GM12878 (cell line): ENCODE measurements around the gene CCNG1. TPM values are rescaled to one million over a fixed set of nuclear protein-coding genes. Genes with fewer than 3 reads are reported as not detected.

Experiments
- ATF3 ChIP-seq: IDR thresholded peaks from 2 replicates; pipeline ENCODE4 v1.6.1; 2011; ENCODE audit warnings: low read depth, mild to moderate bottlenecking, low read length, moderate library complexity, borderline replicate concordance; ENCODE audit errors: extremely low read depth
- ATF7 ChIP-seq: fragments of 450-650 bp; IDR thresholded peaks from 2 replicates; pipeline ENCODE4 v1.6.1; 2016; ENCODE audit warnings: low read depth, mild to moderate bottlenecking
- BRCA1 ChIP-seq: IDR thresholded peaks from 2 replicates; pipeline ENCODE4 v1.6.1; 2011; ENCODE audit warnings: low read depth, low read length, improper control_type of control experiment
- CEBPZ ChIP-seq: fragments of 150-350 bp; IDR thresholded peaks from 2 replicates; pipeline ENCODE4 v1.6.1; 2016; ENCODE audit warnings: low read depth, low read length
- CREB1 ChIP-seq: IDR thresholded peaks from 2 replicates; pipeline ENCODE4 v1.6.1; 2012; ENCODE audit warnings: low read depth, mild to moderate bottlenecking, inconsistent platforms
- EED ChIP-seq: sonication (generic); IDR thresholded peaks from 2 replicates; pipeline ENCODE4 v1.6.1; 2016; ENCODE audit warnings: antibody characterized with exemption, low read depth
- EGR1 ChIP-seq, 2 experiments: IDR thresholded peaks; 1 replicate in 1 of 2; 2 replicates in 1 of 2; pipeline ENCODE4 v1.6.1; 2011 to 2012; ENCODE audit warnings: low read depth in 2 of 2, low read length in 2 of 2, borderline replicate concordance in 1 of 2, mild to moderate bottlenecking in 1 of 2, moderate library complexity in 1 of 2
- ESRRA ChIP-seq: IDR thresholded peaks from 2 replicates; pipeline ENCODE4 v1.6.1; 2012; ENCODE audit warnings: mild to moderate bottlenecking, low read length, improper control_type of control experiment
- FOXK2 ChIP-seq: fragments of 450-650 bp; IDR thresholded peaks from 2 replicates; pipeline ENCODE4 v1.6.1; 2017; ENCODE audit warnings: mild to moderate bottlenecking, moderate library complexity
- JUNB ChIP-seq: IDR thresholded peaks from 2 replicates; pipeline ENCODE4 v1.6.1; 2016; ENCODE audit warnings: antibody characterized with exemption, mild to moderate bottlenecking
- KDM1A ChIP-seq: fragments of 200-600 bp; sonication (generic); IDR thresholded peaks from 2 replicates; pipeline ENCODE4 v1.6.1; 2016; ENCODE audit warnings: borderline replicate concordance
- LARP7 ChIP-seq: fragments of 450-650 bp; IDR thresholded peaks from 2 replicates; pipeline ENCODE4 v1.6.1; 2017; ENCODE audit warnings: mild to moderate bottlenecking
- NBN ChIP-seq: fragments of 450-650 bp; IDR thresholded peaks from 2 replicates; pipeline ENCODE4 v1.6.1; 2016
- NFIC ChIP-seq: IDR thresholded peaks from 2 replicates; pipeline ENCODE4 v1.6.1; 2012; ENCODE audit warnings: low read depth, mild to moderate bottlenecking, inconsistent platforms, low read length, moderate library complexity
- NFYA ChIP-seq: IDR thresholded peaks from 2 replicates; pipeline ENCODE4 v1.6.1; 2011; ENCODE audit warnings: low read depth, mild to moderate bottlenecking, low read length, improper control_type of control experiment, borderline replicate concordance
- NR2C2 ChIP-seq: IDR thresholded peaks from 2 replicates; pipeline ENCODE4 v1.6.1; 2011; ENCODE audit warnings: borderline replicate concordance, low read depth; ENCODE audit not compliant: control insufficient read depth, insufficient read length
- NR2F1 ChIP-seq: fragments of 450-650 bp; conservative IDR thresholded peaks from 2 replicates; pipeline ENCODE4 v1.6.1; 2017; ENCODE audit warnings: mild to moderate bottlenecking
- RFX5 ChIP-seq: IDR thresholded peaks from 2 replicates; pipeline ENCODE4 v1.6.1; 2011; ENCODE audit warnings: low read depth, low read length, improper control_type of control experiment
- SIN3A ChIP-seq: IDR thresholded peaks from 2 replicates; pipeline ENCODE4 v1.6.1; 2012; ENCODE audit warnings: low read depth, low read length, improper control_type of control experiment
- SP1 ChIP-seq: IDR thresholded peaks from one replicate; pipeline ENCODE4 v1.6.1; 2011; ENCODE audit warnings: low read depth, low read length
- SPI1 ChIP-seq: IDR thresholded peaks from 2 replicates; pipeline ENCODE4 v1.6.1; 2011; ENCODE audit warnings: low read depth, mild to moderate bottlenecking, low read length, moderate library complexity, borderline replicate concordance; ENCODE audit not compliant: insufficient read depth
- TCF12 ChIP-seq: IDR thresholded peaks from 2 replicates; pipeline ENCODE4 v1.6.1; 2011; ENCODE audit warnings: low read depth, mild to moderate bottlenecking, low read length
- YBX1 ChIP-seq: fragments of 450-650 bp; IDR thresholded peaks from 2 replicates; pipeline ENCODE4 v1.6.1; 2016; ENCODE audit warnings: antibody characterized with exemption
- ZBTB33 ChIP-seq: fragments of 450-650 bp; IDR thresholded peaks from 2 replicates; pipeline ENCODE4 v1.6.1; 2017; ENCODE audit warnings: mild to moderate bottlenecking
- ZNF217 ChIP-seq: fragments of 450-650 bp; IDR thresholded peaks from 2 replicates; pipeline ENCODE4 v1.6.1; 2017; ENCODE audit warnings: antibody characterized with exemption, mild to moderate bottlenecking
- ZZZ3 ChIP-seq: IDR thresholded peaks from 2 replicates; pipeline ENCODE4 v1.6.1; 2011; ENCODE audit warnings: low read depth; ENCODE audit not compliant: control insufficient read depth, insufficient read length
- polyA plus RNA-seq, 11 experiments: library from polyadenylated mRNA; depleted of rRNA in 4 of 11; unstranded in 6 of 11; stranded (reverse) in 5 of 11; fragments of >200 nt; fragmentation: Nextera tagmentation in 4 of 11; fragmentation: Illumina TruSeq in 1 of 11; extraction: Ambion mirVana in 4 of 11; extraction: Trizol in 1 of 11; gene quantifications; 1 replicate in 1 of 11; 2 replicates in 10 of 11; pipeline versions ENCODE4 v1.2.1 to v1.2.3, GENCODE V29; 2011 to 2016; ENCODE audit warnings: inconsistent platforms in 2 of 11, missing spikeins in 2 of 11, low read depth in 1 of 11
- total RNA-seq, 4 experiments: library from RNA; depleted of rRNA in 3 of 4; stranded (reverse); fragments of >200 nt in 3 of 4; fragmentation: Illumina TruSeq in 1 of 4; extraction: Trizol in 1 of 4; gene quantifications; 2 replicates each; pipeline versions ENCODE4 v1.2.1 to v1.2.3, GENCODE V29; 2013 to 2021

Gene CCNG1
- total and polyA plus RNA-seq, 10 of the 15 experiments (the other 5 are each of a cell fraction or from before 2014, with no cell fraction given) = 90.1 to 274 (median 200) TPM

- TF ChIP-seq NR2C2 (no peak), EED (no peak), SP1 (peak; percentile 95), ATF7 (peak; percentile 34), TCF12 (peak; percentile 56; the same call in 1 of the 2 replicates), EGR1 (IDR thresholded peaks at IDR 0.05; ENCODE audit: borderline replicate concordance in 1 of 2, low read depth in 2 of 2, low read length in 2 of 2) (no peak), KDM1A (no peak), NBN (peak; percentile 74; the same call in 1 of the 2 replicates), SPI1 (peak; percentile 81), ATF3 (no peak), NR2F1 (peak; percentile 57; the same call in 1 of the 2 replicates), BRCA1 (peak; percentile 66), NFYA (peak; percentile 86), ESRRA (no peak), CEBPZ (no peak), NFIC (no peak), ZNF217 (no peak), ZZZ3 (no peak), FOXK2 (no peak), RFX5 (peak; percentile 67), LARP7 (peak; percentile 80; the same call in 1 of the 2 replicates), CREB1 (peak; percentile 43), ZBTB33 (no peak), YBX1 (no peak), SIN3A (peak; percentile 82), JUNB (no peak)
These were observed at the start of gene CCNG1 (continued) for GRCh38 chr5:163437309-163438182.
